ENCODE measurements around the gene GPR35. TPM values are rescaled to one million over a fixed set of nuclear protein-coding genes. Genes with fewer than 3 reads are reported as not detected.

GPR35 gene
- total and polyA plus RNA-seq, 4 donors, result 0.30 to 2.4 (median 0.44) TPM

DNA sequence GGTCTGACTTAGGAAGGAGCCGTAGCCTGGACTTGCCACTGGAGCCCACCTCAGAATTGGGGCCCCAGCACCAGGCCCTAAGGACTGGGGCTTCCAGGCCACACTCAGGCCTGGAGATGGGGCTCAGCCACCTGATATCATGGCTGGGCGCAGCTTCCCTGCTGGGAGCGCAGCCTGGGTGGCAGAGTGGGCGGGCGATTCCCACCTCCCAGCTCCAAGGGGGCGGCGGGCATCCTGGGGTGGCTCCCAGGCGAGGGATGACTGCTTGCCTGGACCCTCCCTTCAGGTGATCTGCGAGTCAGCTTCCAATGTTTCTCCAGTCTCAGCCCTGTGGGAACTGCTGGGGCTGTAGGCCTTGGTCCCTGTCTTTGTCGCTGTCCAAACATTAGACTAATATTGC is 20.1 kb downstream of the GPR35 start:
- Histone ChIP-seq H3K9me3 (ENCODE audit: control insufficient read depth in 4 of 4, low read length in 3 of 4) (no peaks in the 10 kb centered on the region), H3K4me3 (ENCODE audit: low read depth in 1 of 3, low read length in 3 of 3) (no peak overlapping the region), H3K4me1 (ENCODE audit: control insufficient read depth in 4 of 4, insufficient read depth in 4 of 4, low read length in 3 of 4) (no peaks in the 10 kb centered on the region), H3K27me3 (ENCODE audit: control insufficient read depth in 4 of 4, insufficient read depth in 4 of 4, low read length in 3 of 4) (peaks cover 0 to 2% (median 0%) of the 10 kb centered on the region in 4 donors), H3K36me3 (ENCODE audit: control insufficient read depth in 4 of 4, insufficient read depth in 3 of 4, low read depth in 1 of 4, low read length in 3 of 4) (no peaks in the 10 kb centered on the region), H3K9ac (ENCODE audit: low read depth in 1 of 2, low read length in 2 of 2) (no peak overlapping the region), H3K27ac (ENCODE audit: low read depth in 1 of 2, low read length in 2 of 2) (no peak overlapping the region)
- WGBS, result 89% methylated on average over 10 of the region's 10 CpGs
- no peak for TF ChIP-seq FOXA1 (IDR thresholded peaks at IDR 0.05)
- TF ChIP-seq HNF4A (conservative IDR thresholded peaks at IDR 0.05), result no peak
- TF ChIP-seq, protein P1, sequence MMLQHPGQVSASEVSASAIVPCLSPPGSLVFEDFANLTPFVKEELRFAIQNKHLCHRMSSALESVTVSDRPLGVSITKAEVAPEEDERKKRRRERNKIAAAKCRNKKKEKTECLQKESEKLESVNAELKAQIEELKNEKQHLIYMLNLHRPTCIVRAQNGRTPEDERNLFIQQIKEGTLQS (IDR thresholded peaks at IDR 0.05), result no peak
- TF ChIP-seq, protein P2, sequence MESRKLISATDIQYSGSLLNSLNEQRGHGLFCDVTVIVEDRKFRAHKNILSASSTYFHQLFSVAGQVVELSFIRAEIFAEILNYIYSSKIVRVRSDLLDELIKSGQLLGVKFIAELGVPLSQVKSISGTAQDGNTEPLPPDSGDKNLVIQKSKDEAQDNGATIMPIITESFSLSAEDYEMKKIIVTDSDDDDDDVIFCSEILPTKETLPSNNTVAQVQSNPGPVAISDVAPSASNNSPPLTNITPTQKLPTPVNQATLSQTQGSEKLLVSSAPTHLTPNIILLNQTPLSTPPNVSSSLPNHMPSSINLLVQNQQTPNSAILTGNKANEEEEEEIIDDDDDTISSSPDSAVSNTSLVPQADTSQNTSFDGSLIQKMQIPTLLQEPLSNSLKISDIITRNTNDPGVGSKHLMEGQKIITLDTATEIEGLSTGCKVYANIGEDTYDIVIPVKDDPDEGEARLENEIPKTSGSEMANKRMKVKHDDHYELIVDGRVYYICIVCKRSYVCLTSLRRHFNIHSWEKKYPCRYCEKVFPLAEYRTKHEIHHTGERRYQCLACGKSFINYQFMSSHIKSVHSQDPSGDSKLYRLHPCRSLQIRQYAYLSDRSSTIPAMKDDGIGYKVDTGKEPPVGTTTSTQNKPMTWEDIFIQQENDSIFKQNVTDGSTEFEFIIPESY (IDR thresholded peaks at IDR 0.05), result no peak
- TF ChIP-seq EGR1 (IDR thresholded peaks at IDR 0.05; ENCODE audit: low read depth in 2 of 2), result no peak
- no peak for TF ChIP-seq YY1 (IDR thresholded peaks at IDR 0.05)
- TF ChIP-seq RAD21 (IDR thresholded peaks at IDR 0.05), result no peak
- TF ChIP-seq GABPA (IDR thresholded peaks at IDR 0.05 in 1 of 2, conservative IDR thresholded peaks at IDR 0.05 in 1 of 2), result no peak
- TF ChIP-seq, protein P3, sequence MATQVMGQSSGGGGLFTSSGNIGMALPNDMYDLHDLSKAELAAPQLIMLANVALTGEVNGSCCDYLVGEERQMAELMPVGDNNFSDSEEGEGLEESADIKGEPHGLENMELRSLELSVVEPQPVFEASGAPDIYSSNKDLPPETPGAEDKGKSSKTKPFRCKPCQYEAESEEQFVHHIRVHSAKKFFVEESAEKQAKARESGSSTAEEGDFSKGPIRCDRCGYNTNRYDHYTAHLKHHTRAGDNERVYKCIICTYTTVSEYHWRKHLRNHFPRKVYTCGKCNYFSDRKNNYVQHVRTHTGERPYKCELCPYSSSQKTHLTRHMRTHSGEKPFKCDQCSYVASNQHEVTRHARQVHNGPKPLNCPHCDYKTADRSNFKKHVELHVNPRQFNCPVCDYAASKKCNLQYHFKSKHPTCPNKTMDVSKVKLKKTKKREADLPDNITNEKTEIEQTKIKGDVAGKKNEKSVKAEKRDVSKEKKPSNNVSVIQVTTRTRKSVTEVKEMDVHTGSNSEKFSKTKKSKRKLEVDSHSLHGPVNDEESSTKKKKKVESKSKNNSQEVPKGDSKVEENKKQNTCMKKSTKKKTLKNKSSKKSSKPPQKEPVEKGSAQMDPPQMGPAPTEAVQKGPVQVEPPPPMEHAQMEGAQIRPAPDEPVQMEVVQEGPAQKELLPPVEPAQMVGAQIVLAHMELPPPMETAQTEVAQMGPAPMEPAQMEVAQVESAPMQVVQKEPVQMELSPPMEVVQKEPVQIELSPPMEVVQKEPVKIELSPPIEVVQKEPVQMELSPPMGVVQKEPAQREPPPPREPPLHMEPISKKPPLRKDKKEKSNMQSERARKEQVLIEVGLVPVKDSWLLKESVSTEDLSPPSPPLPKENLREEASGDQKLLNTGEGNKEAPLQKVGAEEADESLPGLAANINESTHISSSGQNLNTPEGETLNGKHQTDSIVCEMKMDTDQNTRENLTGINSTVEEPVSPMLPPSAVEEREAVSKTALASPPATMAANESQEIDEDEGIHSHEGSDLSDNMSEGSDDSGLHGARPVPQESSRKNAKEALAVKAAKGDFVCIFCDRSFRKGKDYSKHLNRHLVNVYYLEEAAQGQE (IDR thresholded peaks at IDR 0.05), result no peak
- TF ChIP-seq FOXA2 (IDR thresholded peaks at IDR 0.05), result no peak
- no peak for TF ChIP-seq HNF4G (IDR thresholded peaks at IDR 0.05)
- no peak for TF ChIP-seq SP1 (IDR thresholded peaks at IDR 0.05)
- TF ChIP-seq, protein P4, sequence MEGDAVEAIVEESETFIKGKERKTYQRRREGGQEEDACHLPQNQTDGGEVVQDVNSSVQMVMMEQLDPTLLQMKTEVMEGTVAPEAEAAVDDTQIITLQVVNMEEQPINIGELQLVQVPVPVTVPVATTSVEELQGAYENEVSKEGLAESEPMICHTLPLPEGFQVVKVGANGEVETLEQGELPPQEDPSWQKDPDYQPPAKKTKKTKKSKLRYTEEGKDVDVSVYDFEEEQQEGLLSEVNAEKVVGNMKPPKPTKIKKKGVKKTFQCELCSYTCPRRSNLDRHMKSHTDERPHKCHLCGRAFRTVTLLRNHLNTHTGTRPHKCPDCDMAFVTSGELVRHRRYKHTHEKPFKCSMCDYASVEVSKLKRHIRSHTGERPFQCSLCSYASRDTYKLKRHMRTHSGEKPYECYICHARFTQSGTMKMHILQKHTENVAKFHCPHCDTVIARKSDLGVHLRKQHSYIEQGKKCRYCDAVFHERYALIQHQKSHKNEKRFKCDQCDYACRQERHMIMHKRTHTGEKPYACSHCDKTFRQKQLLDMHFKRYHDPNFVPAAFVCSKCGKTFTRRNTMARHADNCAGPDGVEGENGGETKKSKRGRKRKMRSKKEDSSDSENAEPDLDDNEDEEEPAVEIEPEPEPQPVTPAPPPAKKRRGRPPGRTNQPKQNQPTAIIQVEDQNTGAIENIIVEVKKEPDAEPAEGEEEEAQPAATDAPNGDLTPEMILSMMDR (IDR thresholded peaks at IDR 0.05; ENCODE audit: low read depth, low read length, missing input control), result no peak
- no peak for TF ChIP-seq JUND (IDR thresholded peaks at IDR 0.05)
- no peak for DNase-seq (ENCODE audit: low spot score)

DNA sequence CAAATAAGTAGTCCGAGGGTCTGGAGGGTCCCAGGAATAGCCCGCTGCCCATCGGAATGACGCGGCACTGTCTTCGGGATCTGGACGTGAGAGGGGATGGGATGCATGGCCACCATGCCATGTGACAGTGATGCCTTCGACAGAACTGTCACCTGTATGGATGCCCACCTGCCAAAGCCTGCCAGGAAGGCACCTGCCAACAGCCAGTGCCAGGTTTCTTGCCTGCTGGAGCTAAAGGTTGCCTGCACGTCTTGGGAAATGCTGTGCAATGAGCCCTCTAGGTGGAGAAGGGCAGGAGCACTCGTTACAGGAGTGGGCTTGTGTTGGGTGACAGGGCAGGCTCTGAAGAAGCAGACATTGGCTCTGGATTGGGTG is 20.5 kb downstream of the GPR35 start:
- H3K27me3 ChIP-seq (ENCODE audit: control insufficient read depth in 4 of 4, insufficient read depth in 4 of 4, low read length in 3 of 4), result peaks cover 0 to 4% (median 0%) of the 10 kb centered on the region in 4 donors
- WGBS, result 85% methylated on average over 10 of the region's 10 CpGs
- no peaks in the 10 kb centered on the region for H3K9me3 ChIP-seq (ENCODE audit: control insufficient read depth in 4 of 4, low read length in 3 of 4)
- no peak overlapping the region for H3K9ac ChIP-seq (ENCODE audit: low read depth in 1 of 2, low read length in 2 of 2)
- no peaks in the 10 kb centered on the region for H3K36me3 ChIP-seq (ENCODE audit: control insufficient read depth in 4 of 4, insufficient read depth in 3 of 4, low read depth in 1 of 4, low read length in 3 of 4)
- H3K4me1 ChIP-seq (ENCODE audit: control insufficient read depth in 4 of 4, insufficient read depth in 4 of 4, low read length in 3 of 4), result no peaks in the 10 kb centered on the region
- no peak overlapping the region for H3K4me3 ChIP-seq (ENCODE audit: low read depth in 1 of 3, low read length in 3 of 3)
- H3K27ac ChIP-seq (ENCODE audit: low read depth in 1 of 2, low read length in 2 of 2), result no peak overlapping the region
- DNase-seq (ENCODE audit: low spot score), result no peak
- TF ChIP-seq RXRA (IDR thresholded peaks at IDR 0.05) (no peak), SP1 (IDR thresholded peaks at IDR 0.05) (no peak), TAF1 (conservative IDR thresholded peaks at IDR 0.05) (no peak), GABPA (IDR thresholded peaks at IDR 0.05 in 1 of 2, conservative IDR thresholded peaks at IDR 0.05 in 1 of 2) (no peak), HNF4G (IDR thresholded peaks at IDR 0.05) (no peak), FOXA2 (IDR thresholded peaks at IDR 0.05) (no peak), NR2F2 (IDR thresholded peaks at IDR 0.05) (no peak), YY1 (IDR thresholded peaks at IDR 0.05) (no peak), JUND (IDR thresholded peaks at IDR 0.05) (no peak), EGR1 (IDR thresholded peaks at IDR 0.05; ENCODE audit: low read depth in 2 of 2) (no peak), RAD21 (IDR thresholded peaks at IDR 0.05) (no peak), HNF4A (conservative IDR thresholded peaks at IDR 0.05) (no peak)
- TF ChIP-seq, protein P1 (IDR thresholded peaks at IDR 0.05), result no peak
- TF ChIP-seq, protein P4 (IDR thresholded peaks at IDR 0.05; ENCODE audit: low read depth, low read length, missing input control), result no peak
- TF ChIP-seq, protein P5, sequence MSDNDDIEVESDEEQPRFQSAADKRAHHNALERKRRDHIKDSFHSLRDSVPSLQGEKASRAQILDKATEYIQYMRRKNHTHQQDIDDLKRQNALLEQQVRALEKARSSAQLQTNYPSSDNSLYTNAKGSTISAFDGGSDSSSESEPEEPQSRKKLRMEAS (IDR thresholded peaks at IDR 0.05), result no peak
- TF ChIP-seq, protein P2 (IDR thresholded peaks at IDR 0.05), result no peak
